Right lobe of liver (tissue), 4 donors: Measurements from ENCODE around the gene VTN.

ENCODE experiments used
- POLR2A ChIP-seq: fragments of 450-650 bp; IDR thresholded peaks from one replicate; pipeline ENCODE4 v1.6.1; 2017; ENCODE audit warnings: antibody characterized with exemption, mild to moderate bottlenecking
- TF ChIP-seq, protein P1 (sequence below), 4 donors: fragments of 200-600 bp in 3 of 4; fragments of 450-650 bp in 1 of 4; IDR thresholded peaks; one replicate each; pipeline versions ENCODE4 v1.5.1 to v1.8.0; 2016 to 2022; ENCODE audit warnings: antibody characterized with exemption in 4 of 4, mild to moderate bottlenecking in 2 of 4
- donor health status: DM: no; HTN: no; CAD: no.
- donor health status: DM: no; HTN: no; CAD: no.
- donor health status: DM: no; HTN: yes; CAD: no.

GRCh38 chr17:28333083-28333746, 36.9 kb downstream of the VTN start:
- no peak for TF ChIP-seq POLR2A
- TF ChIP-seq, protein P1, sequence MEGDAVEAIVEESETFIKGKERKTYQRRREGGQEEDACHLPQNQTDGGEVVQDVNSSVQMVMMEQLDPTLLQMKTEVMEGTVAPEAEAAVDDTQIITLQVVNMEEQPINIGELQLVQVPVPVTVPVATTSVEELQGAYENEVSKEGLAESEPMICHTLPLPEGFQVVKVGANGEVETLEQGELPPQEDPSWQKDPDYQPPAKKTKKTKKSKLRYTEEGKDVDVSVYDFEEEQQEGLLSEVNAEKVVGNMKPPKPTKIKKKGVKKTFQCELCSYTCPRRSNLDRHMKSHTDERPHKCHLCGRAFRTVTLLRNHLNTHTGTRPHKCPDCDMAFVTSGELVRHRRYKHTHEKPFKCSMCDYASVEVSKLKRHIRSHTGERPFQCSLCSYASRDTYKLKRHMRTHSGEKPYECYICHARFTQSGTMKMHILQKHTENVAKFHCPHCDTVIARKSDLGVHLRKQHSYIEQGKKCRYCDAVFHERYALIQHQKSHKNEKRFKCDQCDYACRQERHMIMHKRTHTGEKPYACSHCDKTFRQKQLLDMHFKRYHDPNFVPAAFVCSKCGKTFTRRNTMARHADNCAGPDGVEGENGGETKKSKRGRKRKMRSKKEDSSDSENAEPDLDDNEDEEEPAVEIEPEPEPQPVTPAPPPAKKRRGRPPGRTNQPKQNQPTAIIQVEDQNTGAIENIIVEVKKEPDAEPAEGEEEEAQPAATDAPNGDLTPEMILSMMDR (IDR thresholded peaks at IDR 0.05): no peak
